Stimulated activated CD4-positive, alpha-beta T cell treated with anti-CD3 and anti-CD28 coated beads, Interleukin-15, amount 100 ng/mL, for 48 hours (primary cell): ENCODE measurements around the gene TCF12.
A peak's percentile ranks its signal among the peaks of the same experiment; 100 is the strongest.

Experiments used
- DNase-seq, 2 donors: peaks; one replicate each; pipeline ENCODE4 v3.0.0-alpha.2; 2020; ENCODE audit warnings: low read depth in 2 of 2

The TCF12 gene

DNA sequence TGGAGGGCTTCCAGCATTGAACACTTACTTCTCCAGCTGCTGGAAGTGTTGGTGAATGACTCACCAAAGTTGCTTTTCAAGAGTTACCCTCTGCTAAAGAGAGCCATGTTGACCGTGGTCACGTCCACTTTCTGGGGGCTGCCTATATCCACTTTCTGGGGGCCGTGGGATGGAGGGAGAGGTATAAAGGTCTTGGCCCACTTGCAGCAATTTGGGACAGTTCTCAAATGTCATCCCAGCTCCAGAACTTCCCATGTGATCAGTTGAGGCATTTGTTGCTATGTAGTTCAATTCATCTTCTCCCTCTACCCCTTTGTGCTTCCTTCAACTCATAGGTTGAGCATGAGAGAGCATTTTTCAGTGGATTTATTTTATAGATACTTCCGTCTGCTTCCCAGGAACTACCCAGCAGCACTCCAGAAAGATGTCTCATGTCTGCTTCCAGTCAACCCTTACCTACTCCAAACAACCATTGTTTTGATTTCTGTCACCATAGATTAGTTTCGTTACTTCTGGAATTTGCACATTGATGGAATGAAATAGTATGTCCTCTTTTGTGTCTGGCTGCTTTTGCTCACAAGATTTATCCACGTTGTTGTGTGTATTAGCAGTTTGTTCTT is 130.6 kb downstream of the TCF12 start:
- DNase-seq, result no peak

DNA sequence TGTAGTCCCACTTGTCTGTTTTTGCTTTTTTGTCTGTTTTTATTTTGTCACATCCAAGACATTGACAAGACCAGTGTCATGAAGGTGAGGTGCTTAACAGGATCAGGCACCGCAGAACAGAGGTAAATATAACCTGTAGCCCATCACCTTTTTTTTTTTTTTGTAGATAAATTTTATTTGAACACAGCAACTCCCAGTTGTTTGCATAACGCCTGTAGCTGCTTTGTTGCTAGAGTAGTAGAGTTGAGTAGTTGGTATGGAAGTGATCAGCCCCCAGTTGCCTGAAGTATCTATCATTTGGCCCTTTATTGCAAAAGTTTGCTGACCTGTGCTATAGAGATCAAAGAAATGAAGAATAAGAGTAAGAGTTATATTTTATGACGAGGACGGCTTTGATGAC is 135.0 kb downstream of the TCF12 start:
- DNase-seq, result no peak

DNA sequence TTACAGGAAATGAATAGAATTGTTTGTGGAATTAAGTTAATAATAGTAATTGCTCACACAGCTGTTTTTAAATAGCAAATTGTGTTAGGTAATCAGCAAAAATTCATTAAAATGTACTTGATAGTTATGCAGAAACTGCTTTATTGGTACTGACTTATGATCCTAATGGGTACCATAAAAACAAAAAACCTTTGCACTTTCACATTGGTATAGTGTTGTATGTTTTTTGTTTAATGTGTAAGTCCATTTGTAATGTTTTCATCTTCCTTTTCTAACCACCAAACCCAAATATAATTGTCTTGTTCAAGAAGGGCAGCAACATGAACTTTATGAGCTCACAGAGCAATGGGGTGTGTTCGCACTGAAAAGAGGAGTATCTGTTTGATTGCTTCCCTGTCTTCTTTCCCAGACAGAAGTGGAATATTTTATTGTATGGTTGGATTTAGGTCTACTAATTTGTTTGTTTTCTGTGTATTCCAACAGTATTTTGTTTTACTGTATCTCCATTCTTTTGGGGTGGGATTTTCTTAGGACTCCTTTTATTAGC is 135.8 kb downstream of the TCF12 start:
- DNase-seq, result no peak

DNA sequence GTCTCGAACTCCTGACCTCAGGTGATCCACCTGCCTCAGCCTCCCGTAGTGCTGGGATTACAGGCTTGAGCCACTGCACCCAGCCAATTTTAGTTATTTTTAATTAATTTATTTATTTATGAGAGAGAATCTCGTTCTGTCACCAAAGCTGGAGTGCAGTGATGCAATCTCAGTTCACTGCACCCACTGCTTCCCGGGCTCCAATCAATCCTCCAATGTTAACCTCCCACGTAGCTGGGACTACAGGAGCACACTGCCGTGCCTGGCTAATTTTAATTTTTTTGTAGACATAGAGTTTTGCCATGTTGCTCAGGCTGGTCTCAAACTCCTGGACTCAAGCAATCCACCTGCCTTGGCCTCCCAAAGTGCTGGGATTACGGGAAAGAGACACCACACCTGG is 137.9 kb downstream of the TCF12 start:
- DNase-seq, result no peak

DNA sequence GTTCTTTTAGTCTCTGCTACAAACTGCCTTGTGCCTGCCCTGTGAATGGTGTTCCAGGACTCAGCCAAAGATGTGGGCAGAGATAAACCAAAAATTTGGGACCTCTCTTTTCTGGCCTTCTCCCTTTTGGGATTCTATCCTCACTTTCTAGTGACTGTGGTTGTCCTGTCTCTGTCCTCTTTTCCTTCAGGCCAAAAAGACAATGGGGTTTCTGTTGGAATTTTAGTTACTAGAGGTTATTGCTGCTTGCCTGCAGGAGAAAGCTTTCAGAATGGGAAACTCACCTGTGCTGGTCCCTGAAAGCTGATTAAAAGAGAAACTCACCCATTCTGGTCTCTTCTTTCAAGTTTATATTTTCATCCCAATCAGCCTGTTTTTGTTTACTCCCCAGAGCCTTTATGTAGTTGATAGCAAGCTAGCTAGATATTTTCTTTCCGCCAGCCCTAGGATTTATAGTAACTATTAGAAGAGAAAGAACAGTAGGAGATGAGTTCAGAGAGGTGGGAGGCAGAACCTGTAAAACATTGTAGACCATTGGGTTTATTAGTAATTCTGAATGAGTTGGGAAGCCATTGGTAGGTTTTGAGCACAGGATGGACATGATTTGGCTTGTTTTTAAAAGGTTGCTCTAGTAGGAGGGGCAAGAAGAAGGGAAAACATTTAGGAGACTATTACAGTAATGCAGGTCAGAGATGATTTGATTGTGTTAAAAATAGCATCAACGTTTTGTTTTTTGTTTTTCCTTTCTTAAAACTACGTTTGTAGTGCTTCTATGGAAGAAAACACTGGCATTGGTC is 138.9 kb downstream of the TCF12 start:
- DNase-seq, result no peak

DNA sequence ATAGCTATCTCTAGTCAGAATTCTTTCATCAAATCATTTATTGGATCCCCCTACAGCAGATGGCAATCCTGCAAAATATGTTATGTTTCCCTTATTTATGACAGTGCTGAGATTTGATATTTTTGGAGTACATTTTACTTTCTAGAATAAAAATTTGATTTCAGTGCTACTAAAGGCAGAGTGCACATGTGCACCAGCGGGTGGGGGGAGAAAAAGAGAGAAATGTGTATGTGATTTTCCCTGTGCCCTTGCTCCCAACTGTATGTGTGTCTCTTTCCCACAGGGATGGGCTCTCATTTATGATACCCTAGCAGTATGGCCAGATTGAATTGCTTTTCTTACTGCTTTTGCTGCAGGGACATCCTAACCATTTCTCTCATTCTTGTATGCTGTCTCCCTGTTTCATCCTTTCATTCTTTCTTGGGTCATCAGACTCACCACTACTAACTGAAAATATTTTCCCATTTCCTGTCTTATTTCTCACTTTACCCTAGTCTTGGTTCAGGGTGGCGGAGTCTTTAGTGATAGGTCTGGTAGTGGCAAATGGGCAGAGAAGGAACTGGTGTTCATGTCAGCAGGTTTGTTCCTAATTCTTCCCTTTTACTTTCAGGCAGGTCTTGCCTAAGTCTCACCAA is 140.7 kb downstream of the TCF12 start:
- no peak for DNase-seq

DNA sequence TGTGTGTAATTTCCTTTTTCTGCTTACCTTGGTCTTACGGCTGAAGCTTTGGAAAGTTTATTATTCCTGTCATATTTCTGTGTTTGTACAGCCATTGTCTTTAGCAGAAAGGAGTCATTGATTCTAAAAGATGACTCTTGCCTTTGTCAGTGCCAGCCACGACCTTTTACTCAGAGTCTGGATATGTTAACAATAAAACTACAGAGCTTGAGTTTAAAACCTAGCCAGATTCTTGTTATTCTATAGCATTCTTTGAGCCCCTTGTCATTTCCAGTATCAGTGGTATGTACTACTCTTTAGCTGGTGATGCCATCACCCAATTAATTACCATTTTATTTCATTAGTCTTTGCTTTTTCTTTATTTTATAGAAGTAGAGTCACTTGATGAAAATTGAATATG is 142.4 kb downstream of the TCF12 start:
- DNase-seq, result no peak

DNA sequence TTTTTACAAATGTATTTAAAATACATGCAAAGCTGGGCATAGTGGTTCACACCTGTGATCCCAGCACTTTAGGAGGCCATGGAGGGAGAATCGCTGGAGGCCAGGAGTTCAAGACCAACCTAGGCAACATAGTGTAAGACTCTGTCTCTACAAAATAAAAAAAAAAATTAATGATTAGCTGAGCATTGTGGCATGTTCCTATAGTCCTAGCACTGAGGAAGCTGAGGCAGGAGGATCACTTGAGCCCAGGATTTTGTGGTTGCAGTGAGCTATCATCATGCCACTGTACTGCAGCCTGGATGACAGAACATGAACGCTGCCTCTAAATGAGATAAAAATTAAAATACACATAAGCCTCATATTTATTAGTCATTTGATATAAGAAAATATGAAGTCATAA is 142.8 kb downstream of the TCF12 start:
- DNase-seq, result no peak

DNA sequence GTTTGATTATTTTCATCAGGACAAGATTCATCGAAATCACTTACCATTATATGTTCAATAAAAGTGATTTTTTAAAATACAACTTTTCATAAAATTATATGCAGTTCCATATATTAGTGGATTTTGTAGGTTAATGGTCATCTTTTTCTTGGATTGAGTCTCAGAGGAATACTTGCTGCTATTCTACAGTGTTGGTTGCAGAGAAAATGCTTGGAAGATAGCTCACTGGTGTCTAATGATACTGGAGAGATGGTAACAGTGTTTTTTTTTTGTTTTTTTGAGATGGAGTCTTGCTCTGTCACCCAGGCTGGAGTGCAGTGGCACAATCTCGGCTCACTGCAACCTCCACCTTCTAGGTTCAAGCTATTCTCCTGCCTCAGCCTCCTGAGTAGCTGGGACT is 143.3 kb downstream of the TCF12 start:
- no peak for DNase-seq

DNA sequence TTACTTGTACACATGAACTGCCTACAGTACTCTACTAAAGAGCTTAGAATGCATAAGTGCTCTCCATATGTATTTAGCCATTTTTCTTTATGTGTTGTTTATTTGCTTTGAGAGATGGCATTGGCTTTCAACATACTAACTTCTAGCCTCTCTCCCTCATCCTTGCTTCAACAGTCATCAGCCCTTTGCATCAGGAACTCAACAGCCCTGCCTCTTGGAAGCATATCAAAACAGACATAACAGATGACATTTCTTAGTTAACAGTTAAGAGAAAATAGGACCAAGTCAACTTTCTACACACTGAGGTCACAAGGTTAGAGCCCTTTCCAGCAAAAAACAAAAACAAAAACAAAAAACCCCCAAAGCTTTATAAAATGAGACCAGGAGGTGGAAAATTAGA is 145.6 kb downstream of the TCF12 start:
- DNase-seq, result no peak

DNA sequence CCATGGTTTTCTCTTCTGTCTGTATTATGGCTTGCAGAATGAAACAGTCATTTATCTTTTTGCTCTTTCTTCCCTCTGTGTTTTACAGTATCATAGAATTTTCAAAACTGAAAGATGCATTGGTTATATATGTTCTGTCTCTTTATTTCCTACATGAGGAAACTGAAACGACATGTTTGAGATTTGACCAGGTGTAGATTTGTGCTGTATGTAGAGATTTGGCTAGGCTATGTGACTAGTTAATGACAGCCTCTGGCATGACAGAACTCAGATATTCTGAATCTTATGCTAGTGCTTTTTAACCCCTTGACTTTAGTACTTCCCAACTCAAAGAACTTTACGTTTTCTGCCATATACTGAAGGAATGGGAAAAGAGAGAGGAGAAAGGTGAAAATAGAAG is 151.0 kb downstream of the TCF12 start:
- DNase-seq, result no peak

DNA sequence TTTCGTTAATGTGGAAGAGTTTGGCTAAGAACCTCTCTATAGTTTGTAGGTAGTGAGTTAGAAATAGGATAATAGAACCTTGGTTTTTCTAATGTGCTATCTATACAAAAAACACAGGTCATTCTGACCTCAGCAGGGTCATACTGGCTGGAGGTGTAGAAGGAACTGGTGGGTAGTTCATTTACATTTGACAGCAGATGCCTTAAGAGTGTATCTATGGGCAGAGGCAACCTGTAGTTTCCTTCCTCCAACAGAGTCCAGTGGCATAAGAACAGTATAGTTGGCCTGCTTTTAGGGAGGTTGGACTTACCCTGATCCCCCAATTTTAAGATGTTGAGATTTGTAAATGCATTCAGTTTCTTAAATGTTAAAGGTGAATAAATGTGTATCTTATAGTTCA is 152.2 kb downstream of the TCF12 start:
- no peak for DNase-seq

DNA sequence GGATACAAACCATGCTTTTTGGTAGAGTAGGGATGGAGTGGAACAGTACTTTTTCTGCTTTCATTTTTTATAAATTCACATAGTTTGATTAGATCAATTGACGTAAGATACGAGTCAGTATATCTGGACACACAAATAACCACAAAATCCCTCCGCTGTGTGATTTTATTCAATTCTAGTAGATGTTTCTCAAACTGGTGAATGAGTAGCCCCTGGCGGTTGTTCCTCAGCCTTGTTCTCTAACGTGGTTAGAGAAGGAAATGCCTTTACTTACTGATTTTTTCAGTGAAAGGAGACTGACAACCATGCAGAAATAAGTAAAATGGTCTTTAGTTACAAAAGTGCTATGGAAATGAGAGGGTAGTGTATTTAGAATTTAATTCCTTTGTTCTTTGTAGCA is 161.0 kb downstream of the TCF12 start:
- peak in 1 of 2 donors; percentile 0 for DNase-seq

DNA sequence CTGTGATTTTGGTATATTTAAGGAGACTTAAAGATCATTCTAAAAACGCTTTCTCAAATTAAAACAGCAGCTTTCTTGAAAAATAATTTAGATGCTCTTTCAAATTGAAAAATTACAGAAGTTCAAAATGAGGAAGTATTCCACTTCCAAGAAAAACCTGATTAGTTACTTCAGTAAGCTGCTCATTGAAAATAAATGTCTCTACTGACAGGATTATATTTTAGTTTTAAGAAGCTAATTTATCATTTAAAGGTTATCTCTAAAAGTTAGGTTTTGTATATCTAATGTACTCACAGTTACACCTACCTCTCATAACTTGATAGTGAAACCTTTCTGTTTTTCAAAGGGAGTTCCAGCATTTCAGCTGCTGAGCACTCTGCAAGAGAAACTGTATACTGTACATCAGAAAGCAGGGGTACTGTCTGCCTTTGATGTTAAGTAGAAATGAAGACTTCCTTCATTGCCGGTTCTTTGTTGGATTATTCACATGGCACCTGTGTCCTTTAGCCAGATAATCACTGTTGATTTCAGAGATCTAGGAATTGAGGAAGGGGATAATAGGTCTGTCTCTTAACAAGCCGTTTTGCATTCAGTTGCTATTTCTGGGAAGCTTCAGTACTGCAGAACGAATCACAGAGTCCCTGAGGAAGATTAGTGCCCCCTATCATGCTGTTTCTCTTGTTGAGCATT is 161.6 kb downstream of the TCF12 start:
- DNase-seq, result no peak

DNA sequence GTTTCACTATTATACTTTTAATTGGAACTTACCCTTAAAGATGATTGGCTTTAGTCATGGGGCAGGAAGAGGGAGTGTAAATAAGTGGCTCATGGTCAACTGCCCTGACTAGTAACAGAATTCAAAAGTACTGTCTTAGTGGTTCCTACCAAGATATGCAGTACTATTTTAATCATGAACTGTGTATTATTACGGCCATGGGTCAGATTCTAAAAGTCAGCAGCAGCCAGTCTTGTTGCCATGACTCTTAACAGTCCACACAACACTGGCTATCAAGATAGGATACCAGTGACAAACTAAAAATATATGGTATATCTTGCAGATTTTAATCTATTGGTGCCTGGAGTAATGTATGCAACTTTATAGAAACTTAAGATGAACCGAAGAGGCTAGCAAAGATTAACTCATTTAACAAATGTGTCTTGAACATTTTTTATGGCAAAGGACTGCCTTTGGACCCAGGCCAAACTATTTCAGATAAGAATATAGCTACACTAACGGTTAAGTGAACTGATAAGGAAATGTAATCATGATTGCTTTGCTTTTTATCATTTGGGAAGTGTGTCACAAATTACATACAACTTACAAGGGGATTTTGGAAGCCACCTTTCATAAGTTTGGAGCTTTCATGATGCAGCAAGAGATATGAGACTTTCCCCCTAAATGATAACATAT is 163.7 kb downstream of the TCF12 start:
- DNase-seq, result no peak

DNA sequence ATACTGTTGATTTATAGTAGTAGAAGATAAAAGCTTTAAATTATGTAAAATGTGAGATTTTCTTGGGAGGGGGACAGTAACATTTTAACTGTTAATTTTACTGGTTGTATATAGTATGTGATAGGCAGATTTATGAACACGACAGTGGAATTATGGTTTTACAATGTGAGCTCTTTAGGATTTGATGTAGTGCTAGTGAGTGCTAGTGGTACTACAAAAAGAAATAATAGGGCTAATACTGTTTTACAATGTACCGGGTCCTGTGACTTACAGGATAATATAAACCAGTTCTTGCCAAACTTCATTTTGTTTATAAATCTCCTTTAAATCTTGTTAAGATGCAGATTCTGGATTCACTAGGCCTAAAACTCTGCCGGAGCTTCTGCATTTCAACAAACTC is 165.7 kb downstream of the TCF12 start:
- DNase-seq, result no peak

DNA sequence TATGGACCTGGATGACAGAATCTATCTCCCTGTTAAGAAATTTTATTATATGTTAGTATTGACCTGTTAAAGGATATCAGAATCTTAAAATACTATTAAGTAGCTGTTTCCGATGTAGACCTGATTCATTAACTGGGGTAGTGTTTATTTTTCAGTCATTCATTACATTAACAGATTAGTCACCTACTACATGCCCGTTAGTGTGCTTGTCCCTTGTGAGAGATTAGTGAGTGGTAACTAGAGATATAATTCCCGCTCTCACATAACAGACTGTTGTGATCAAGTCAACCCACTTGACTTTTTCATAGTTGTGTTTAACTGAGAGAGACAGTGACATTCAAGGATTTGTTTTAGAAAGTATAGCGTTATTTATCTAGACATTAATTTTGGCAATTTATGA is 166.8 kb downstream of the TCF12 start:
- no peak for DNase-seq

DNA sequence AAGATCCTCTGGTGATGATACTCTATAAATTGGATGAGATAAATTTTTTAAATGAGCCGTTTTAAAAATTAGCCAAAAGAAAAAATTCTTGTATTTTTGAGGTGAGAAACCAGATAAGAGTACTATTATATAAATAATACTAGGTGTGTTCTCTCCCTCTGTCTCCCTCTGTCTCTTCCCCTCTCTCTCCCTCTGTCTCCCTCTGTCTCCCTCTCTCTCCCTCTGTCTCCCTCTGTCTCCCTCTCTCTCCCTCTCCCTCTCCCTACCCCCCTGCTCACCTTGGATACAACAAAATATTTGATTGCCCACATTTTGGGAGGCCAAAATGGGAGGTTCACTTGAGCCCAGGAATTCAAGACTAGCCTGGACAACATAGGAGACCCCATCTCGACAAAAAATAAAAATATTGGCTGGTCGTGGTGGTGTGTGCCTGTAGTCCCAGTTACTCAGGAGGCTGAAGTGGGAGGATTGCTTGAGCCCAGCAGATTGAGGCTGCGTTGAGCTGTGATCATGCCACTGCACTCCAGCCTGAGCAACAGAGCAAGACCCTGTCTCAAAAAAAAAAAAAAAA is 168.5 kb downstream of the TCF12 start:
- DNase-seq, result no peak

DNA sequence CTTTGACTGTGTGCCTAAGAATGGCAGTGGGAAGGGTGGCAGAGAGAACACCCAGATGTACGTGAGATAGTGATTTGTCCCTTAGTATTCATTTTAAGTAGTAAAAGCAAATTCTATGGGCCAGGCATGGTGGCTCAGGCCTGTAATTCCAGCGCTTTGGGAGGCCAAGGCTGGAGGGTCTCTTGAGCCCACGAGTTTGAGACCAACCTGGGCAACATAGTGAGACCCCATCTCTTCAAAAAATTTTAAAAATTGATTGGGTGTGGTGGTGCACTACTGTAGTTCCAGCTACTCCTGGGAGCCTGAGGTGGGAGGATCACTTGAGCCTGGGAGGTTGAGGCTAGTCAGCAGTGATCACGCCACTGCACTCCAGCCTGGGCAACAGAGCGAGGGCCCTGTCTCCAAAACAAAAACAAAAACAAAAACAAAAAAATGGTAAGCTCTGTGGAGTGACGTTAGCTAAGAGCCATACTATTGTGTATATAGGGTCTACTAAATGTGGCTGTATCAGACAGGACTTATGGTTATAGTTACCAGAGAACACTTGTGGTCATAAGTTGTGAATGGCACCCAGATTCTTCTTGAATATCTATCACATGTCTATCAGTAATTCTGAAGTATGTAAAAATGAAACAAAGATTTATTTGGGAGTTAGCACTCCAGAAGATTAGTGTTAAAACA is 171.5 kb downstream of the TCF12 start:
- no peak for DNase-seq

DNA sequence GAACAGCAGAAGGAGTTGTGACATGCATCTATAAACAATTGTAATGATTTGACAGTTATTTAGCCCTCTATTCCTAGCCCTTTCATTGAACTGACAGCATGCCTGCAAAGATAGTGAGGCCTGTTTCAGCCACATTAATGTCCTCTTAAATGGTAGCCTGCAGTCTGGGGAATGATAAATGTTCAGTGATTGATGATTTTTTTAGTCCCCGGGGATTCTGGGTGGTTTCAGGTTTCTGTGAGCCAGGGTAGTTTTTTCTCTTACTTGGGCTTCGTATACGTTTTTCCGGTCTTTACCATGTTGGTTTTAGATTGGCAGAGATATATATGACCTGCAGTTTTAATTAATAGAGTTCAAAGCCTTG is 172.0 kb downstream of the TCF12 start:
- DNase-seq, result no peak

DNA sequence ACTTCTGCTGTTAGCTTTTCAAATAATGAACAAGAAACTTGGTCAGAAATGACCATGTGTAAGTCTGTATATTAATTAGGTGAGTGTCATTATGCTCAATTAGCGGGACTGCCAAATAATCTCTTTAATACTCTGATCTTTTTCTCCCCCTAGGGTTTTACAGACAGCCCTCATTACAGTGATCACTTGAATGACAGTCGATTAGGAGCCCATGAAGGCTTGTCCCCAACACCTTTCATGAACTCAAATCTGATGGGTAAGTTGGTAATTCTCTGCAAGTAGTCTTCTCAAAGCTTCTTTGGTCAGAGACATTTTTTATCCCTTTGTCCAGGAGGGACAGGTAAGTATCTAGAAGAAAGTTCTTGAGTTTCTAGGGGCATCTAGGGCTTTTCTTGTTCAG is 173.2 kb downstream of the TCF12 start:
- no peak for DNase-seq
